ENCODE measurements around the gene TMEM168. TPM values are rescaled to one million over a fixed set of nuclear protein-coding genes. Genes with fewer than 3 reads are reported as not detected.
"Not testable (repeated sequence)": the region's sequence is repeated elsewhere in the genome, so short reads cannot be mapped to it uniquely, and the experiment has no call there.

The TMEM168 gene
- total RNA-seq, result 18.0 and 22.1 TPM in 2 replicates
- 14.8 TPM for polyA plus RNA-seq (2012)

DNA sequence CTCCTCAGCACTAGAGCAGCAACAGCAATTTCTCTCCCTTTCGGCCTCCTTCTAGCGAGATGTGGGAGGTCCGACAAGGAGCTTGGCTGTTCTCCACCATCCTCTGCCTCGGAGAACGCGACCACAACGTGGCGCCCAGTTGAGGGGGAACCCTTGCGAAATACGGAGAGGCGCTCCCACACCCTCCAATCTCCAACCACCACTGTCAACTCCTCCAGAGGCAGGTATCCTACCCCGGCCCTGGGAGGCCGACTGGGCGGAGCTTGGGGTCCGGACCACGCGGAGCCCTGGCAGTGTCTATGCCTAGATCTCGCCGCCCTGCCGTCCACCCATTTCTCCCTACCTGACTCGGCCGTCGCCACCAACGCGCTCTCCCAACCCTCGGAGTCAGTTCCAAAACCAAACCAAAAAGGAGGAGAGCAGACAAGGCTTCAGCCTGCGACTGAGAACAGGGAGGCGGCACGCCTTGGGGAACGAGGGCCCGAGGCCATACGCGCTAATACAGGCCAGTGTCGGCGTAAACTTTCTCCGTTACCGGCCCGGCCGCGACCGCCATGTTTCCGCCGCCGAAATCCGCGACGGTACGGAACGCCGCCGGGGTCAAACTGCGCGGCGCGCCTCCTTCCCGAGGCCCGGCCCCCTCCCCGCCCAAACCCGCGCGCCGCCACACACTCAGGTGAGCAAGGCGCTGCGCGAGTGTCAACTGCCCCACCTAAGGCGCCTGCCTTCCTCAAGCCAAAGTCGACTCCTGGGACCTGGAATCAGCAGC is at the start of gene TMEM168:
TSS of gene TMEM168 (minus strand) at position 577 of the 769 bp plus-strand sequence. CDS start 5,568 bp downstream, outside the sequence.
- peak; percentile 87 for DNase-seq (ENCODE audit: low read depth)

DNA sequence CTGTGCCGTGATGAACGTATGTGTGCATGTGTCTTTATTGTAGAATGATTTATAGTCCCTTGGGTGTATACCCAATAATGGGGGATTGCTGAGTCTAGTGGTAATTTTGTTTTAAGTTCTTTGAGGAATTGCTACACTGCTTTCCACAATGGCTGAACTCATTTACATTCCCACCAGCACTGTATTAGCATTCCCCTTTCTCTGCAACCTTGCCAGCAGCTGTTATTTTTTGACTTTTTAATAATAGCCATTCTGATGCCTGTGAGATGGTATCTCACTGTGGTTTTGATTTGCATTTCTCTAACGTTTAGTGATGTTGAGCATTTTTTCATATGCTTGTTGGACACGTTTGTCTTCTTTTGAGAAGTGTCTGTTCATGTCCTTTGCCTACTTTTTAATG is 45.7 kb upstream of the TMEM168 start:
- DNase-seq (ENCODE audit: low read depth), result not testable (repeated sequence)

- no peak for DNase-seq (ENCODE audit: low read depth)
Observed at GRCh38 chr7:112833082-112833481, 42.9 kb upstream of the TMEM168 start.

DNA sequence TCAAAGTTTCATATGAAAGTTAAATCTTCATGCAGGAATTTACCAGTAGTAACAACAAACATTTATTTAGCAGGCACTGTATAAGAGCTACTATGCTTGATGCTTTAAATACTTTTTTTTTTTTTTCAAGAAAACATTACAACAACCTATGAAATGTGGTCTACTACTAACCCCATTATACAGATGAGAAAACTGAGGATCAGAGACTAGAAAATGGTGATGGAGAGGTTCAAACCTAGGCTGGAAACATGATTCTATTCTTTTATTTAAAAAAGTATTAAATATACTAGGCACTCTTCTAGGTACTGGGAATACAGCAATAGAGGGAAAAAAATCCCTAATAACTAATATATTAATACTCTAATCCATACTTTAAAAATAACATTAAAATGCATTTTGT is 40.6 kb upstream of the TMEM168 start:
- no peak for DNase-seq (ENCODE audit: low read depth)

DNA sequence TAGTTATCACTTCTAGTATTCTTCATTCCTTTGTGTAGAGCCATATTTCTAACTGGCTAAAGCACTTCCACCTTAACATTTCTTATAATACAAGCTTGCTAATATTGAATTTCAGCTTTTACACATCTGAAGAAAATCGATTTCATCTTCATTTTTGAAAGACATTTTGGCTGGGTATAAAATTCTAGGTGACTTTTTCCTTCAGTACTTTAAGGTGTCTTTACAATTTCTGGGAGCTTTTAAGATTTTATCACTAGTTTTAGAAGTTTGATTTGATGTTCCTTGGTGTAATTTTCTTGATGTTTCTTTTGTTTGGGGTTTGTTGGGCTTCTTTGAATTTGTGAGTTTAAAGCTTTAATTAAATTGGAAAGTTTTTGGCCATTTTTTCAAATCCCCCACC is 38.5 kb upstream of the TMEM168 start:
- DNase-seq (ENCODE audit: low read depth), result no peak

DNA sequence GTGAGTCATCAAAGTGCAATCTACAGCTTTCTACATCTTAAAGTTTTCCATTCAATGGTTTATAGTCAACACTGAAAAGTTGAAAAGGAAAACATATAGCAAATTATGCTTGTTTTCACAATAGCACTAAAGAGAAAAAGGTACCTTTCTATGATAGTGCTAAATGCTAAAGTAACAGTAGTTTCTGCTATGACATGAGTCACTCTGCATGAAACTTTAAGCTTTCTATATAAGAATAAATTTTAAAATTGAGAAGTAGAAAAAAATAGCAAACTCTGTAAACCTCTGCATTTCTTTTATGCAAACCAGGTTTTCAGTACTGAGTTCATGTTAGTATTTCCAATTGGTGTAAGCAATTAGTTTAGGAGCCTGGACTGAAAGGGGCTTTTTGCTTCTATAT is 31.2 kb upstream of the TMEM168 start:
- DNase-seq (ENCODE audit: low read depth), result no peak

- DNase-seq (ENCODE audit: low read depth), result no peak
Observed at GRCh38 chr7:112819536-112819935, 29.3 kb upstream of the TMEM168 start.

GRCh38 chr7:112806156-112806555 is 16.0 kb upstream of the TMEM168 start:
- DNase-seq (ENCODE audit: low read depth), result no peak

DNA sequence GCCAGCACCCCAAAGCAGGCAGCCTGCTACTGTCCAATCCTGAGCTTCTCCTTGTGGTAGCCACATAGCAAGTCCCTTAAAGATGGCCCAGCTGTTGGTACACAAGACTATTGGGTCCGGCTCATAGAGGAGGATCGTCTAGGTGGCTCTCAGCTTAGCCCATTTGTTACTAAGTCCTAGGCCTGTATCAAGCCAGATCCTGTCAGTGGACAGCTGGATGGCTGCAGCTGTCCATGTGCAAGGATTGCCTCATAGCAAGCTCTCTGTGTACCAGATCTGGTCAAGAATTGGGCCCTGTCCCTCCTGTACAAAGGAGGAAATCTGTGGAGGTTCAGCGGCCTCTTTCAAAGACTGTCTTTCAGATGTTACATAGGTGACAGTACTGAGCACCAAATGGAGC is 12.2 kb upstream of the TMEM168 start:
- DNase-seq (ENCODE audit: low read depth), result peak; percentile 57

- DNase-seq (ENCODE audit: low read depth), result no peak
Observed at GRCh38 chr7:112800486-112800885, 10.3 kb upstream of the TMEM168 start.

GRCh38 chr7:112799448-112800120 is 9.4 kb upstream of the TMEM168 start:
- DNase-seq (ENCODE audit: low read depth), result no peak

DNA sequence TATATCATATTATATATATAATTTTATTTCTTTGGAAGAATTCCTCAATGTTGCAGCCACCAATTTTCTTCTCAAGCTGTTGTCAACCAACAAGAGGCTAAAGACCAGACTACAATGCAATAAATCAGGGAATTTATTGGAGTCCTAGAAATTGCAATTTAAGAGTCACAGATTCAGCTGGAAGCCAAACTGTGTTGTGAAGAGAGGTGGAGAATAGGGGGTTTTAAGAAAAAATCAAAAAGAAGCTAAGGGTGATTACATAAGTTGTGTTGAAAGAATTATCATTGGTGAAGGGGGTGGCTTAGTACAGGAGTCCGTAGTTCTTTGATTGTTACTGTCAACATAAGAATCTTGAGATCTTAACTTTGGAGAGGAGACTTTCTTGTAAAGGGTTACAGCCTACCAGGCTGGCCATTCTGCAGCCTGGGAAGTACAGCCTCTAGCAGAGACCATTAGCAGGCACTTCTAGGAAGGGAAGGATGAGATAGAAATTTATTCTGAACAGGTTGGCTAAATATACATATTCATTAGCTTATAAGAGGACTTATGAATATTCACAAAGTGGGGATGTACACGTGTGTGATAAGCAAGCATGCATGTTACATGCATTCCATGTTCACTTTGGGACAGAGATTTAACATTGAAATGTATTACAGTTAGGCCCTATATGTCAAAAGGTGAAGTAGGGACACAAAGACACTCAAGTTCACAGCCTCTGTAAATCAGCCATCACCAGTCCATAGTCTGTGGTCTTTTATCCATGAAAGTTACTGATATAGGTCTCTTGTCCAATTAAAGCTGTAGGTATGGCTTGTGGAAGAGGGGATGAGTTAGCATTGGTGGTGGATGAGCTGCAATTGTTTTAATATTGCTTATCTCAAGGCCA is 8.3 kb upstream of the TMEM168 start:
- DNase-seq (ENCODE audit: low read depth), result peak; percentile 13

- DNase-seq (ENCODE audit: low read depth), result not testable (repeated sequence)
Observed at GRCh38 chr7:112796552-112796951, 6.4 kb upstream of the TMEM168 start.

DNA sequence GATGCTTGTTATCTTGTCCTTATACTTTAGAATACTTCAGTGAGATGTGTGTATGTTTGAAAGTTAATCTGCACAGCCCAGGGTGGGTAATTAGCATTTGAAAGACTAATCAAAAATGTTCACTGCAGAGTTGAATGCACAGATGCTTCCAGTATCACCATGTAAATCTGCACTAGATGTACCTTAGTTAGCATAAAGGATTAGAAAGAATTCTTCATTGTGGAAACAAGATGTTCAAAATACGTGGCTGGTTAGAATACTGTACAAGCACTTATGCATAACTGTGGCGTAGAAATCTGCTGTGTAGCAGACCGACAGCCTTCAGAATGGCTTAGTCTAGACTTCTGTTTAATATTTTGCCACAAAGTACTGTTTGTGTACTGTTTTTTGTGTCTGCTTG is 2.2 kb upstream of the TMEM168 start:
- DNase-seq (ENCODE audit: low read depth), result no peak

DNA sequence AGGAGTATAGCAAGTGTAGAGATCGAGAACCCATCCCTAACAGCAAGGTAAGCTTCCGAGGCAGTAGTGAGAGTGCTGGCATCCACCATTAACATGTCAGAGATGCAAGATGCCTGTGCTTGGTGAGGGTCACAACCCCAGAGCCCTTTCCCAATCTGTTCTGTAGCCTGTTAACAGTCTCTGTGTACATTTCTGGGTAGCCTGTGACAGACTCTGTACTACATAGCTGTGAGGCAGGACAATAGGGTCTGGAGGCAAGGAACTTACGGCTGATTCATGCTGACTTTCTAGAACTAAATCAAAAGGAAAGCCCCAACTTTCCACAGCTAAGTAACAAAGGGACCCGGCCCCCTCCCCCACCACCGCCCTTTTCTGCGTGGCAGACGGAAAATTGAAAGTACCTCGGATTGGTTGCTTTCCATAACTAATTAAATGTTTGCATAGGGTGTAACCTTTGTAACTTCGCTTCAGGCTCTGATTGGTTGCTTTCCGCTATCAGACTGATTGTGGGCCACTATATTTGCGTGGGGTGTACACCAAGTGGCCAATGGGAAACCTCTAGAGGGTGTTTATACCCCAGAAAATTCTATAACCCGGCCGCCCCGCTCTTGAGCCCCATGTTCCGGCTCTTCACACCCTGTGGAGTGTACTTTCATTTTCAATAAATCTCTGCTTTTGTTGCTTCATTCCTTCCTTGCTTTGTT is 1.4 kb upstream of the TMEM168 start:
- no peak for DNase-seq (ENCODE audit: low read depth)

GRCh38 chr7:112790586-112791003 is 402 bp upstream of the TMEM168 start:
- no peak for DNase-seq (ENCODE audit: low read depth)

DNA sequence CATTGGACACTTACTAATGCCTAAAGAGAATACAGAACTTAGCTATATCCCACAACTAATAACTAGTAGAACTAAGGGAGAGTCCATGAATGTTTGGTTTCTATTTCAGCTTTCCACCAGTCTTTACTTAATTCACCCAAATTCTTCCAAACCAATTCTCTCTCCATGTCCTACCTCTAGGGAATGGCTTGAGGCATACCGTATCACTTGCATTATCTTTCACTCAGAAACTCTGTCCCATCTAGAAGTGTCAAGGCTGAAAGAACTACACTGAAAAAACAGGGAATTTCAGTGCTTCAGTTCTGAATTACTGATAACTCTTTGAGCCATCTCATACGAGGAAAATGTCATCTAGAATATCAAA is 758 bp downstream of the TMEM168 start:
- DNase-seq (ENCODE audit: low read depth), result no peak

GRCh38 chr7:112788778-112789343 is 1.3 kb downstream of the TMEM168 start:
- no peak for DNase-seq (ENCODE audit: low read depth)

DNA sequence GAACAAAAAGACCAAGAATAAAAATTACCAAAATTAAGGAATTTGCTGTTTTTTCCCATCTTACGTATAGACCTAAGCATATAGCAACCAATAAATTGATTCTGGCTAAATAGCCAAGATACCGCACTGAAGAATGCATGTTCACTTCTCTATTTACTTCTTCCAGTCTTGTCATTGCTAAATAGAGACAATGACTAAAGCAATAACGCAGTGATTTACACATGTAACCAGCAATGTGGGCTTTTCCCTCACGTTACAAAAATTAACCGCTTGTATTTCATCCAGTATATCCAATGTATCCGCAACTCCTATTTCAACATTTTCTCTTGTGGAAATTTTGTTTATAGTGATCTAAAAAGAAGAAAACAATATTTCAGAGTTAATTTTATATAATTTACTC is 5.6 kb downstream of the TMEM168 start:
- DNase-seq (ENCODE audit: low read depth), result no peak

DNA sequence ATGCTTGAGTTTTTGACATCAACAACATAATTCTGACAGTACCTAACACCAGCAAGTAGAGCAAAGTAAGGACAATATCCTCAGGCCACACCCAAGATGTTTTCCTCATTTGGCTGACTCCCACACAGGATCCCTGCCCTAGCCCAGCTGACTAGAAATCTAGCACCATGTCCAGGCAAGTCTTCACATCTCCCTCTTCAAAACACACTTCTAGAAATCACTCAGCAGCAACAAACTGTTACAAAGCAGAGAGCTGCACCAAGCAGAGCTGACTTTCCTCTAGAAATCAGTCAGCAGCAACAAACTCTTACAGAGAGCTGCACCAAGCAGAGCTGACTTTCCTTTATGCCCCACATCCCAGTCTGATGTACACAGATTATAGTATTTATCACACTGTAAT is 7.7 kb downstream of the TMEM168 start:
- DNase-seq (ENCODE audit: low read depth), result peak; percentile 17

DNA sequence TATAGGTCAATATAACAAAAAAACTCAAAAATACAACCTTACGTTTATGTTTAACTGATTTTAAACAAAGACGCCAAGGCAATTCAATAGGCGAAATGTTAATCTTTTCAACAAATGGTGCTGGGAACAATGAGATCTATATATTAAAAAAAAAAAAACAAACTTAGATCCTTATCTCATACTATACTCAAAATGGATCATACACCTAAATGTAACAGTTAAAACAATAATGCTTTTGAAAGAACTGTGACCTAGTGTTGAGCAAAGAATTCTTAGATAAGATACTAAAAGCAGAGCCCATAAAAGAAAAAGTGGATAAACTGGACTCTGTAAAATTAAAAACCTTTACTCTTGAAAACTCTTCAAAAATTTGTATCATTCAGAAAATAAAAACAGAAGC is 8.6 kb downstream of the TMEM168 start:
- DNase-seq (ENCODE audit: low read depth), result no peak

Data from myocyte (in vitro differentiated cells).